Activated CD4-positive, alpha-beta memory T cell treated with anti-CD3 and anti-CD28 coated beads for 36 hours (primary cell): ENCODE data around the gene NAGPA. TPM values are rescaled to one million over a fixed set of nuclear protein-coding genes. Genes with fewer than 3 reads are reported as not detected.

Experiments
- CTCF ChIA-PET: fragments of 350-600 bp; sonication (Branson Sonifier 250); formaldehyde crosslinking; loops from one replicate; lab custom pipeline; 2021; ENCODE audit warnings: antibody characterized with exemption, inconsistent platforms; lab: Charles Lee
- POLR2A ChIA-PET: fragments of 350-600 bp; sonication (Branson Sonifier 250); formaldehyde crosslinking; loops from one replicate; lab custom pipeline; 2021; ENCODE audit warnings: antibody characterized with exemption; lab: Charles Lee
- DNase-seq: peaks from one replicate; pipeline ENCODE4 v3.0.0-alpha.2; 2020
- H3K27ac Mint-ChIP-seq: one replicate; pipeline ENCODE4 v1.8.0; 2021; ENCODE audit warnings: mixed read lengths
- H3K27me3 Mint-ChIP-seq: one replicate; pipeline ENCODE4 v1.8.0; 2021; ENCODE audit warnings: mixed read lengths
- H3K36me3 Mint-ChIP-seq: one replicate; pipeline ENCODE4 v1.8.0; 2021; ENCODE audit warnings: mixed read lengths
- H3K4me1 Mint-ChIP-seq: one replicate; pipeline ENCODE4 v1.8.0; 2021; ENCODE audit warnings: low read depth, mixed read lengths
- H3K4me3 Mint-ChIP-seq: one replicate; pipeline ENCODE4 v1.8.0; 2021; ENCODE audit warnings: mild to moderate bottlenecking, mixed read lengths
- H3K9me3 Mint-ChIP-seq: one replicate; pipeline ENCODE4 v1.8.0; 2021; ENCODE audit warnings: mixed read lengths
- intact Hi-C: fragments of 100-400 bp; cut with micrococcal nuclease; formaldehyde crosslinking; loops from one replicate; pipeline ENCODE4 v1.15.1; 2023
- total RNA-seq, 2 experiments: library from RNA; stranded (reverse); gene quantifications; one replicate each; pipeline ENCODE4 v1.2.3, GENCODE V29; 2021

The NAGPA gene
- total RNA-seq, 2 experiments from 2014 or later, result 7.6 to 7.8 TPM

DNA sequence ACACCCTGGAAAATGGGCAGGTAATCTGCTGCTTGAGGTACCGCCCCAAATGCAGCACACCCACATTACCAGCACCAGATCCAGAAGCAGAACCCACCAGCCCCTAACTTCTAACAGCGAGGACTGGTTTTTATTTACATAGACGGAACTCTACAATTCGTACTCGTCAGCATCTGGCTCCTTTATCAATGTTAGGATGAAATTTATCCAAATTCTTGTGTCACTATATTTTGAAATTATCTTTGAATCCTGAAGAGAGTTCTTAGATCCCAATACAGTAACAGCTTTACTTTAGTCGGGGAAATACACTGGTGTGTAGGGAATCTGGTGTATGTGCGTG lies 37.6 kb upstream of the NAGPA start:
- ChIA-PET POLR2A (interaction anchor here (0.8 kb wide), 1 partner anchor 37 kb away, joined by 3 read pairs; the partner anchor contains the start of gene NAGPA), CTCF (interaction anchor here (0.9 to 1.5 kb wide), 5 partner anchors 14 to 22 kb away, joined by 3 to 4 read pairs (median 3); no protein-coding TSS in a partner anchor)
- peaks cover 20% of the 10 kb centered on the region for H3K4me1 Mint-ChIP-seq

DNA sequence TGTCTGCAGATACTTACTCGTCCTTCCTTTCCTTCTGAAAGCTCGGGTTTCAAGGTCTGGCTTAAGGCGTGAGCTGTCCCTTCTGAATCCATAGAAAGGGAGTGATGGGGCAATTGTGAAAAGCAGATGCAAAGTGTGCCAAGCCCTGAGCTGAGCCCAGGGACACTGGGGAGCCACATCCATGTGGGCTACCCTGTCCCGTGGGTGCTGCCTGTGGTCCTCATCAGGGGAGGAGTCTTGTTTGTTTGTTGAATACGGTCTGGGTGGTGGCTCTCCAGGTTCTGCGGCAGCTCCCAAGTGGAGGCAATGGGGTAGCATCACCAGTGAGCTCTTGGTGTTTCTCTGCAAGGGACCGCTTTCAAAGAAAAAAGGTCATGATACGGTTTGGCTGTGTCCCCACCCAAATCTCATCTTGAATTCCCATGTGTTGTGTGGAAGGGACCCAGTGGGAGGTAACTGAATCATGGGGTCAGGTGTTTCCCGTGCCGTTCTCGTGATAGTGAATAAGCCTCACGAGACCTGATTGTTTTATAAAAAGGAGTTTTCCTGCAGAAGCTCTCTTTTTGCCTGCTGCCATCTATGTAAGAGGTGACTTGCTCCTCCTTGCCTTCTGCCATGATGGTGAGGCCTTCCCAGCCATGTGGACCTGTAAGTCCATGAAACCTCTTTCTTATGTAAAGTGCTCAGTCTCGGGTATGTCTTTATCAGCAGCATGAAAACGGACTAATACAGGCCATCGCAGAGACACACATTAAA lies 36.9 kb upstream of the NAGPA start:
- no peak overlapping the region for H3K4me3 Mint-ChIP-seq
- CTCF ChIA-PET, result interaction anchor here (1.2 to 1.5 kb wide), 4 partner anchors 14 to 22 kb away, joined by 3 to 4 read pairs (median 3); no protein-coding TSS in a partner anchor

More for the DNA sequence above, 37.6 kb upstream of the NAGPA start:
- Mint-ChIP-seq H3K27ac (peak overlapping the region; percentile 86), H3K27me3 (no peaks in the 10 kb centered on the region), H3K4me3 (peak overlapping the region; percentile 95), H3K36me3 (peaks cover 9% of the 10 kb centered on the region), H3K9me3 (no peaks in the 10 kb centered on the region)
- intact Hi-C loops, result loop anchor here (2.0 to 5.0 kb wide), 2 partner anchors 21 to 39 kb away; partner anchors contain the start of gene NAGPA
- DNase-seq, result no peak

DNA sequence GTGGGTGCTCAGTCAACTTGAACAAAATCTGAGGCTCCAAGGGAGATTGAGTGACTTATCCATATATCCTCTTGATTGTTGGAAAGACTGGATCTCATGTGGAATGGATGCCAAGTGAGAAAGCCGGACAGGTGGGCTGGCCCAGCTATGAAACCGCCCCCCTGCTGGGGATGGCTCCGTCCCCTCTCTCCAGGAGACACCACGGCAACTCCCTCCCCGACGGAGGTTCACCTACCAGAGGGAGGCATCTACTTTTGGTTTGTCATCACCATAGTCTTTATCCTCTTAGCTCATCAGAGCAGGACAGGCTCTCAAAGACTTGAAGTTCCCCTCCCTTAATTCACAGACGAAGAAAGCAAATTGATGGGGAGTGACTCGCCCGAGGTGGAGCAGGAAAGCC lies 36.1 kb upstream of the NAGPA start:
- DNase-seq, result no peak
- H3K4me1 Mint-ChIP-seq, result peaks cover 20% of the 10 kb centered on the region
- no peaks in the 10 kb centered on the region for H3K9me3 Mint-ChIP-seq
- H3K27ac Mint-ChIP-seq, result no peak overlapping the region
- no peak overlapping the region for H3K4me3 Mint-ChIP-seq
- ChIA-PET CTCF (interaction anchor here (1.2 kb wide), 1 partner anchor 15 kb away, joined by 3 read pairs; no protein-coding TSS in a partner anchor), POLR2A (no interaction called here)
- no peaks in the 10 kb centered on the region for H3K27me3 Mint-ChIP-seq
- intact Hi-C loops, result loop anchor here (2.0 to 5.0 kb wide), 2 partner anchors 23 to 38 kb away; partner anchors contain the start of gene NAGPA
- H3K36me3 Mint-ChIP-seq, result no peaks in the 10 kb centered on the region

More for the DNA sequence above, 36.9 kb upstream of the NAGPA start:
- H3K4me1 Mint-ChIP-seq, result peaks cover 20% of the 10 kb centered on the region
- no peaks in the 10 kb centered on the region for H3K27me3 Mint-ChIP-seq
- peak overlapping the region; percentile 86 for H3K27ac Mint-ChIP-seq
- peaks cover 7% of the 10 kb centered on the region for H3K36me3 Mint-ChIP-seq
- no peak for DNase-seq
- intact Hi-C loops, result loop anchor here (2.0 to 5.0 kb wide), 2 partner anchors 22 to 38 kb away; partner anchors contain the start of gene NAGPA
- POLR2A ChIA-PET, result interaction anchor here (0.8 kb wide), 1 partner anchor 37 kb away, joined by 3 read pairs; the partner anchor contains the start of gene NAGPA
- no peaks in the 10 kb centered on the region for H3K9me3 Mint-ChIP-seq

DNA sequence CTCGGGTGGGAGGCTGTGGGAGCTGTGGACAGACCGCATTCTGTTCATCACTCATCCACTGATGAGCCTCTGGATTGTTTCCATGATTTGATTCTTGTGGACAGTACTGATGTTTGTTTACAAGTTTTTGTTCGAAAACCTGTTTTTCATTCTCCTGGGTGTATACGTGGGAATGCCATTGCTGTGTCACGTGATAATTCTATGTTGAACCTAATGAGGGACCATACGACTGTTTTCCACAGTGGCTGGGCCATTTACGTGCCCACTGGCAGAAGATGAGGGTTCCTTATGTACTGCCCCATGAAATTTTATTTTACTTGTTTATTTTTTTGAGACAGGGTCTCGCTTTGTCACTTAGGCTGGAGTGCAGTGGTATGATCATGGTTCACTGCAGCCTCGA lies 35.3 kb upstream of the NAGPA start:
- no peaks in the 10 kb centered on the region for H3K36me3 Mint-ChIP-seq
- H3K4me3 Mint-ChIP-seq, result no peak overlapping the region
- H3K4me1 Mint-ChIP-seq, result peaks cover 20% of the 10 kb centered on the region
- no peak for DNase-seq
- ChIA-PET CTCF (no interaction called here), POLR2A (no interaction called here)
- intact Hi-C loops, result no loop called here
- H3K9me3 Mint-ChIP-seq, result no peaks in the 10 kb centered on the region
- H3K27me3 Mint-ChIP-seq, result no peaks in the 10 kb centered on the region
- no peak overlapping the region for H3K27ac Mint-ChIP-seq

DNA sequence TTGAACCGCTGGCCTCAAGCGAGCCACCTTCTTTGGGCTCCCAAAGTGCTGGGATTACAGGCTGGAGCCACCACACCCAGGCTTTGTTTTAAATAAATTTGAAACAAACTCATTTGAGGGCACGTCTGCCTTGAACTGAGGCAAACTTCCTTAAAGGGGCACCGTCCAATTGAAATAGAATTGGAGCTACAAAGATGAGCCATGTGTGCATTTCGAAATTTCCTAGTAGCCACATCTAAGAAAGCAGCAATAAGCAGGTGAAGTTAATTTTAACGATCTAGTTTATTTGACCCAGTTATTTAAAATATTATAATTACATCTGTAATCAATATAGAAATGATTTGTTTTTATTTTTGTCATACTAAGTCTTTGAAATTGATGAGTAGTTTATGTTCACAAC lies 32.8 kb upstream of the NAGPA start:
- DNase-seq, result no peak
- ChIA-PET CTCF (no interaction called here), POLR2A (no interaction called here)
- H3K4me3 Mint-ChIP-seq, result no peak overlapping the region
- H3K27me3 Mint-ChIP-seq, result no peaks in the 10 kb centered on the region
- intact Hi-C loops, result no loop called here
- H3K27ac Mint-ChIP-seq, result no peak overlapping the region
- no peaks in the 10 kb centered on the region for H3K36me3 Mint-ChIP-seq
- H3K9me3 Mint-ChIP-seq, result no peaks in the 10 kb centered on the region
- H3K4me1 Mint-ChIP-seq, result peaks cover 7% of the 10 kb centered on the region

DNA sequence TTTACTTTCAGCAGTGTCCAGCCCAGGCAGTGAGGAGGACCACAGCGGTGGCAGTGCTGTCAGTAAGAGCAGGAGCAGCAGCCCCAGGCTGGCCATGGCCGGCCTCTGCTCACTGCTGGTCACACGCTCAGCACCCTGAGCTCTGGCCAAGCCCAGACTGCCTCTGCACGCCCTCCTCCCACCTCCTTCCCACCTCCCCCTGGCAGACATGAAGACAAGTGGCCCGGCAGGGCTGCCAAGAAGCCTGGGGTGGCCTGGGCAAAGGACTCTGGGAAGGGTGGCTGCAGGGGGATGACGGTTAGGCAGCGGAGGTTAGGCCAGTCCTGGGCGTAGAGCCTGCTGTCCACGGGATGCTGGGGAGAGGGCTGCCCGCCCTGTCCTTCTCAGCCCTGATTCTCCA lies 32.1 kb upstream of the NAGPA start, which contains the start of gene C16orf89:
C16orf89 (minus strand) TSS at position 144 of the 400 bp plus-strand sequence; CDS start at position 96, 48 bp downstream.
- ChIA-PET POLR2A (no interaction called here), CTCF (no interaction called here)
- no peak within 1 kb of the TSS for H3K27ac Mint-ChIP-seq

DNA sequence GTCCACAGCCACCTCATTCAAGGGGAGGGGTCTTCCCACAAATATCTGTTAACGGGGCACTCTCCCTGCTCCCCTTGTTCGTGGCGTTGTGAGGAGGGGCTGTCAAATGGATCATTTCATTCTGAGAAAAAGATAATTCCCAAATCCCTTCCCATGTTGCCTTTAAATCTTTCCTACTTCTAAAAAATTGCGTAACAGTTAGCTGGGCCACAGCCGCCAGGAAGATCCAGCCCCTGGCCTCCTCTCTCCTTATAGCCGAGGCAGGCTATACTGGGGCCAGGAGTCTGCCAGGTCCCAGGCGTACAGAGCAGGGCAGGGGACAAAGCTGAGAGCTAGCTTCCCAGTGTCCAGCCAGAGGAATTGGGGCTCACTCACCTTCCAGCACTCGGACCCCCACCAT lies 31.6 kb upstream of the NAGPA start:
- H3K9me3 Mint-ChIP-seq, result no peaks in the 10 kb centered on the region
- intact Hi-C loops, result no loop called here
- H3K4me1 Mint-ChIP-seq, result no peaks in the 10 kb centered on the region
- ChIA-PET CTCF (no interaction called here), POLR2A (no interaction called here)
- H3K27me3 Mint-ChIP-seq, result no peaks in the 10 kb centered on the region
- H3K4me3 Mint-ChIP-seq, result no peak overlapping the region
- no peak overlapping the region for H3K27ac Mint-ChIP-seq
- no peaks in the 10 kb centered on the region for H3K36me3 Mint-ChIP-seq
- no peak for DNase-seq

More for the DNA sequence above, 32.1 kb upstream of the NAGPA start, which contains the start of gene C16orf89:
- intact Hi-C loops, result no loop called here
- no peaks in the 10 kb centered on the region for H3K27me3 Mint-ChIP-seq
- H3K4me3 Mint-ChIP-seq, result no peak within 1 kb of the TSS
- H3K9me3 Mint-ChIP-seq, result no peaks in the 10 kb centered on the region
- H3K36me3 Mint-ChIP-seq, result no peaks in the 10 kb centered on the region
- no peak for DNase-seq
- H3K4me1 Mint-ChIP-seq, result peaks cover under 1% of the 10 kb centered on the region

DNA sequence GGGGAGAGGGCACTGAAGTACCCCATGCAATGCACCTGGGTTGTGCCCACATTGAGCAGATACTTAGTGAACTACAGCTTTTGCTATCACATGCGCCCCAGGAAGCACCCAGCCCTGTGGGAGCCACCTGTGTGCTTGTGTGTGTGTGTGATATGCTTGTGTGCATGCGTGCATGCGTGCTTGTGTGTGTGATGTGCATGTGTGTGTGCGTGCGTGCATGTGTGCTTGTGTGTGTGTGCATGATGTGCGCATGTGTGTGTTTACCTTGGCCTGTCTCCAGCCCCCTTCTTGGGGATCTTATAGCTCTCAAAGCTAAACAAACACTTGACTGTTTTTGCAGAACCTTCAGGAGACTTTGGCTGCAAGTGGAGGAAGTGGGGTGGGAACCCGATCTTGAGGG lies 31.2 kb upstream of the NAGPA start:
- Mint-ChIP-seq H3K27me3 (no peaks in the 10 kb centered on the region), H3K27ac (no peak overlapping the region), H3K4me1 (no peaks in the 10 kb centered on the region)

DNA sequence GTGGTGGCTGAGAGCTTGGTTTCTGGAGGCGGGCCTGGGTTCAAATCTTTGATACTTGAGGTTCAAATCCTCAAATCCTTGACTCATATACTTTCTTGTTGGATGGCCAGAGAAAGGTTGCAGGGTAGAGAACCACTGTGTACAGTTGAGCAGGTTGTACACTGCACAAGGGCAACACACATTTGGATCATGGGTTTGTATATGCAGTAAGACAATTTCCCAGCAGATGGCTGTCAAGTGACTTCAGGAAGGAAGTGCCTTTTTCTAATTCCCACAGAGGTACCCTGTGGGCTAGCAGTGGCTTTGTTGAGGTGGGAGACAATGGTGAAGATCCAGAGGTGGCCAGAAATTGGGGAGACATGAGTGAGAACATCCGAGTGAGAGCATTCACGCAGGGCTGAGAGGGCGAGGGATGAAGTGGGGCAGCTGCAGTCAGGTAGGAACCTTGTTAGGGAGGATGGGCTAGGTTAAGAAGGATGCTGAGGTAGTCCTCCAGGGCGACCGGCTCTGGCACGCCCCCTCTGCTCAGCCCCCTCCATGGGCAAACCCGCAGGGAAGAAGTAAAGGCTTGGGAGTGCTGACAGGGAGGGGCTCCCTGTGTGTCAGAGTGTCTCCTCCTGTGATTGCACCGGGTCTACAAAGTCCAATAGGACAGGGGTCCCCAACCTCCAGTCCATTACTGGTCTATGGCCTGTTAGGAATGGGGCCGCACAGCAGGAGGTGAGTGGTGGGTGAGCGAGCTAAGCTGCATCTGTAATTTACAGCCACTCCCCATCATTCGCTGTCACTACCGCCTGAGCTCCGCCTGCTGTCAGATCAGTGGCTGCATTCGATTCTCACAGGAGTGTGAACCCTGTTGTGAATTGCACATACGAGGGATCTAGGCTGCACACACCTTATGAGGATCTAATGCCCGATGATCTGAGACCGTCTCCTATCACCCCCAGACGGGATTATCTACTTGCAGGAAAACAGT lies 29.3 kb upstream of the NAGPA start:
- ChIA-PET CTCF (no interaction called here), POLR2A (no interaction called here)
- Mint-ChIP-seq H3K27me3 (no peaks in the 10 kb centered on the region), H3K9me3 (no peaks in the 10 kb centered on the region), H3K27ac (no peak overlapping the region), H3K36me3 (no peaks in the 10 kb centered on the region), H3K4me3 (no peak overlapping the region), H3K4me1 (no peaks in the 10 kb centered on the region)
- DNase-seq, result no peak
- intact Hi-C loops, result no loop called here

More for the DNA sequence above, 31.2 kb upstream of the NAGPA start:
- H3K9me3 Mint-ChIP-seq, result no peaks in the 10 kb centered on the region
- CTCF ChIA-PET, result interaction anchor here (1.0 kb wide), 1 partner anchor 20 kb away, joined by 3 read pairs; no protein-coding TSS in a partner anchor
- intact Hi-C loops, result no loop called here
- H3K36me3 Mint-ChIP-seq, result no peaks in the 10 kb centered on the region
- H3K4me3 Mint-ChIP-seq, result no peak overlapping the region
- POLR2A ChIA-PET, result no interaction called here
- DNase-seq, result no peak

DNA sequence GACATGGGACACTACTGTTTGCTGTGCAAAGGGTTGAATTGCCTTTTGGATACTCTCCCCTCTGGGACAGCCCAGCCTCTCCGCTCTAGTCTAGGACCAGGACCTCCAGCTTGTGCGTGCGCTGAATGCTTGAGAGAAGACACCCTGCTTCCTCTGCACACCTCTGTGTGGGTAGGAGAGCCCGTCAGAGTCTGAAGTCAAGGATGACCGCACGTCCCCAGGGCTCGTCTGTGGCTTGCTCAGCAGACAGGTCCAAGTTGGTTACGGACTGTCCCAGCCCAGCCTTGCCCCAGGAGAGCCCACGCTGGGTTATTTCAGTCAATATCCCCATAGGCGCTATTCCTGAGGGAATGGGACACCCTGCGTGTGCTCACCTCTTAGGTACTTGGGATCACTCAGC lies 28.3 kb upstream of the NAGPA start:
- no peaks in the 10 kb centered on the region for H3K9me3 Mint-ChIP-seq
- H3K4me3 Mint-ChIP-seq, result no peak overlapping the region
- no peaks in the 10 kb centered on the region for H3K27me3 Mint-ChIP-seq
- H3K27ac Mint-ChIP-seq, result no peak overlapping the region
- POLR2A ChIA-PET, result no interaction called here
- CTCF ChIA-PET, result no interaction called here
- intact Hi-C loops, result no loop called here
- no peaks in the 10 kb centered on the region for H3K4me1 Mint-ChIP-seq
- no peaks in the 10 kb centered on the region for H3K36me3 Mint-ChIP-seq
- DNase-seq, result no peak

DNA sequence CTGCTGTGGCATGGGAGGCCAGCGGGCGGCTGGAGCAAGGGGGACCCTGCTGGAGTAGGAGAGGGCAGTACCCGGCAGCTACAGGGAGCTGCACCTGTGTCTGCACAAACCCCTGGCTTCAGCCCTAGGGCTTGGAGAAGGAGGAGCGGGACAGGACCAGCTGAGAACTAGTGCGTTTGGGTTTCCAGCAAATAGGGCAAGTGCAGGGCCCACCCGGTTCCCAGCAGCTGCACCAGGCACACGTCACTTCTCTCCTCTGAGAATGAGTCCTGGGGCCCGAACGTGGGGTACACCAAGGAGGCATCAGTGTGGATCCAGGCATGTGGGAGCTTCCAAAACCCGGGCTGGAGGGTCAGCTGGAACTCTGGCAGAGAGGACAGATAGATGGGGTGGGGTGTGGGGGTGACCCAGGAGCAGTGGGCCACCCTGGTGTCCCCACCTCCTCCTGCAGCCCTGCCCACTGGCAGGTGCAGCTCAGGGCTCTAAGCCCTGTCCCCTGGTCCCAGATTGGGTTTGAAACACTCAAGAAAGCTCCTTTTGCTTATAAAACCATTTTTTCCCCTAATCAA lies 26.4 kb upstream of the NAGPA start:
- Mint-ChIP-seq H3K4me3 (no peak overlapping the region), H3K27me3 (no peaks in the 10 kb centered on the region), H3K27ac (no peak overlapping the region), H3K4me1 (no peaks in the 10 kb centered on the region), H3K36me3 (no peaks in the 10 kb centered on the region), H3K9me3 (no peaks in the 10 kb centered on the region)
- POLR2A ChIA-PET, result no interaction called here
- intact Hi-C loops, result no loop called here
- DNase-seq, result no peak
- CTCF ChIA-PET, result interaction anchor here (1.4 kb wide), 1 partner anchor 32 kb away, joined by 3 read pairs; no protein-coding TSS in a partner anchor
